DOHH2 (cell line): ENCODE measurements around the gene CFAP74.
"Not testable (repeated sequence)": the region's sequence is repeated elsewhere in the genome, so short reads cannot be mapped to it uniquely, and the experiment has no call there.

Experiments used
- H3F3A ChIP-seq: fragments of 200-600 bp; sonication (generic), shearing (Covaris generic); 2 replicates; pipeline ENCODE4 v1.6.0; 2016; ENCODE audit warnings: antibody characterized with exemption, mild to moderate bottlenecking; ENCODE audit not compliant: control insufficient read depth, insufficient read depth
- H3K27ac ChIP-seq: fragments of 200-600 bp; sonication (generic); 2 replicates; pipeline ENCODE4 v1.5.1; 2014; ENCODE audit warnings: low read depth, mild to moderate bottlenecking, low read length, moderate library complexity
- H3K27me3 ChIP-seq: fragments of 200-600 bp; sonication (generic); 2 replicates; pipeline ENCODE4 v1.6.1; 2014; ENCODE audit warnings: mild to moderate bottlenecking, low read length, mixed read lengths; ENCODE audit not compliant: control insufficient read depth
- H3K36me3 ChIP-seq: fragments of 200-600 bp; sonication (generic); 2 replicates; pipeline ENCODE4 v1.6.1; 2014; ENCODE audit warnings: mild to moderate bottlenecking, low read length, moderate library complexity, mixed read lengths; ENCODE audit not compliant: control insufficient read depth
- H3K4me1 ChIP-seq: fragments of 200-600 bp; sonication (generic); 2 replicates; pipeline ENCODE4 v1.6.1; 2014; ENCODE audit warnings: mild to moderate bottlenecking, low read length, mixed read lengths; ENCODE audit not compliant: control insufficient read depth
- H3K4me2 ChIP-seq: fragments of 200-600 bp; sonication (generic); 2 replicates; pipeline ENCODE4 v1.6.0; 2014; ENCODE audit warnings: mild to moderate bottlenecking, low read length, moderate library complexity
- H3K4me3 ChIP-seq: fragments of 200-600 bp; sonication (generic); 2 replicates; pipeline ENCODE4 v1.5.1; 2014; ENCODE audit warnings: mild to moderate bottlenecking, low read length, mixed read lengths
- H3K79me2 ChIP-seq: fragments of 200-600 bp; sonication (generic); 2 replicates; pipeline ENCODE4 v1.6.1; 2014; ENCODE audit warnings: mild to moderate bottlenecking, low read length, mixed read lengths; ENCODE audit not compliant: control insufficient read depth
- H3K9me2 ChIP-seq: fragments of 200-600 bp; sonication (generic); replicated peaks from 2 replicates; pipeline ENCODE4 v1.6.1; 2014; ENCODE audit warnings: mild to moderate bottlenecking, low read length, mixed read lengths; ENCODE audit not compliant: control insufficient read depth
- H3K9me3 ChIP-seq: fragments of 200-600 bp; sonication (generic); 2 replicates; pipeline ENCODE4 v1.6.1; 2014; ENCODE audit warnings: antibody characterized with exemption, low read length, mixed read lengths; ENCODE audit not compliant: control insufficient read depth, insufficient read depth
- H4K20me1 ChIP-seq: fragments of 200-600 bp; sonication (generic); 2 replicates; pipeline ENCODE4 v1.6.0; 2014; ENCODE audit warnings: low read depth, mild to moderate bottlenecking, antibody characterized with exemption, low read length, moderate library complexity; ENCODE audit not compliant: control insufficient read depth, insufficient read depth
- EZH2phosphoT487 ChIP-seq: fragments of 200-600 bp; sonication (generic); IDR thresholded peaks from 2 replicates; pipeline ENCODE4 v1.6.1; 2017; ENCODE audit warnings: borderline replicate concordance, mild to moderate bottlenecking, antibody characterized with exemption, low read length, moderate library complexity, mixed read lengths
- TF ChIP-seq, protein P1 (sequence below): fragments of 200-600 bp; sonication (generic); IDR thresholded peaks from one replicate; pipeline ENCODE4 v1.5.1; 2014; ENCODE audit warnings: antibody characterized with exemption, mild to moderate bottlenecking, low read depth, low read length; ENCODE audit not compliant: poor library complexity, severe bottlenecking

CFAP74 gene

DNA sequence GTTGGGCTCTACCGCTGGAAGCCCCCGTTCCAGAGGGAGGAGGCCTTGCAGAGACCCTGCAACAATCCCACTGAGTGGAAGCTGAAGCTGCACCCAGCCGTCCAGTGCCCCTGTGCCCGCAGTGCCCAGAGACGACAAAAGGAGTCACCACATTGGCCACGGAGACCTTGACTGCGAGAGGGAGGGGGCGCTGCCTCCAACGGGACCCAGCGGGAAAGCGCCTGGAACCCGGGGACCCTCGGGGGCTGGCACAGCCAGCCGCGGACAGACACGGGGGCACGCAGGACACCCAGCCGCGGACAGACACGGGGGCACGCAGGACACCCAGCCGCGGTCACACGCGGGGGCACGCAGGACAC, 22.5 kb downstream of the CFAP74 start:
- no peak overlapping the region for H3K4me2 ChIP-seq
- H3K27ac ChIP-seq, result no peak overlapping the region
- H3K9me2 ChIP-seq, result no peaks in the 10 kb centered on the region
- no peaks in the 10 kb centered on the region for H3K4me1 ChIP-seq
- TF ChIP-seq, protein P1, sequence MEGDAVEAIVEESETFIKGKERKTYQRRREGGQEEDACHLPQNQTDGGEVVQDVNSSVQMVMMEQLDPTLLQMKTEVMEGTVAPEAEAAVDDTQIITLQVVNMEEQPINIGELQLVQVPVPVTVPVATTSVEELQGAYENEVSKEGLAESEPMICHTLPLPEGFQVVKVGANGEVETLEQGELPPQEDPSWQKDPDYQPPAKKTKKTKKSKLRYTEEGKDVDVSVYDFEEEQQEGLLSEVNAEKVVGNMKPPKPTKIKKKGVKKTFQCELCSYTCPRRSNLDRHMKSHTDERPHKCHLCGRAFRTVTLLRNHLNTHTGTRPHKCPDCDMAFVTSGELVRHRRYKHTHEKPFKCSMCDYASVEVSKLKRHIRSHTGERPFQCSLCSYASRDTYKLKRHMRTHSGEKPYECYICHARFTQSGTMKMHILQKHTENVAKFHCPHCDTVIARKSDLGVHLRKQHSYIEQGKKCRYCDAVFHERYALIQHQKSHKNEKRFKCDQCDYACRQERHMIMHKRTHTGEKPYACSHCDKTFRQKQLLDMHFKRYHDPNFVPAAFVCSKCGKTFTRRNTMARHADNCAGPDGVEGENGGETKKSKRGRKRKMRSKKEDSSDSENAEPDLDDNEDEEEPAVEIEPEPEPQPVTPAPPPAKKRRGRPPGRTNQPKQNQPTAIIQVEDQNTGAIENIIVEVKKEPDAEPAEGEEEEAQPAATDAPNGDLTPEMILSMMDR, result no peak
- TF ChIP-seq EZH2phosphoT487, result no peak
- no peaks in the 10 kb centered on the region for H3K36me3 ChIP-seq
- no peaks in the 10 kb centered on the region for H4K20me1 ChIP-seq
- H3F3A ChIP-seq, result no peaks in the 10 kb centered on the region
- peaks cover 22% of the 10 kb centered on the region; the same call in 1 of the 2 replicates for H3K9me3 ChIP-seq
- no peaks in the 10 kb centered on the region for H3K79me2 ChIP-seq
- H3K4me3 ChIP-seq, result no peak overlapping the region
- H3K27me3 ChIP-seq, result no peaks in the 10 kb centered on the region

DNA sequence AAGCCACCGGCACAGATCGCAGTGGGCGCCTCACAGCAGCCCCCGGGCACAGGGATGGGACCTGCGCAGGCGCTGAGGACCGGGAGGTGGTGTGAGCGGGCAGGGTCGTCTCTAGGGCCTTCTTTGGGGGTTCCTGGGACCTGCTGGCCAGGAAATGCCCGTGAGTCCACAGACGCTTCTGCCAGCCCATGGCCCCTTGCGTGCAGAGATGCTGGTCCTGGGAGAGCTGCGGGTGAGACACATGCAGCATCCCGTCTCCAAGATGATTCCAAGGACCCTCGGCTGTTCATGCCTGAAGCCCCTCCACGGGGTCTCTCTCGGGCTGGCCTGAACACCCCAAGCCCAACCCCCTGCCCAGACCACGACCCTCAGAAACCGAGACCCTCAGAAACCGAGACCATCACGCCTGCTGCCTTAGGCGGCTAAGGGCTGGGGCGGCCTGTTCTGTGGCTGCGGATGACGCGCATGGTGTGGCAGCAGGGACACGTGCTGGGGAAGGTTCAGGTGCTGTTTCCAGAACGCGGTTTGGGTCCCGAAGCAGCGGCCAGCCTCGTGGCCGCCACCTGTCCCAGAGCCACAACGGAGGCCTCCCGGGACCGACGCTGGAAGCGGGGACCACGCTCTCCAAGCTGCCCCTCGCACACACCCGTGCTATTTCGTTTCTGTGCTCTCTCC, 23.0 kb downstream of the CFAP74 start:
- H3K27ac ChIP-seq, result no peak overlapping the region
- H3K4me3 ChIP-seq, result no peak overlapping the region
- TF ChIP-seq, protein P1, result no peak
- no peak for TF ChIP-seq EZH2phosphoT487
- H3K9me3 ChIP-seq, result peaks cover 22% of the 10 kb centered on the region; the same call in 1 of the 2 replicates
- H3K4me1 ChIP-seq, result no peaks in the 10 kb centered on the region
- H3K27me3 ChIP-seq, result no peaks in the 10 kb centered on the region
- no peaks in the 10 kb centered on the region for H3F3A ChIP-seq
- no peaks in the 10 kb centered on the region for H4K20me1 ChIP-seq
- H3K9me2 ChIP-seq, result no peaks in the 10 kb centered on the region
- H3K36me3 ChIP-seq, result no peaks in the 10 kb centered on the region
- H3K4me2 ChIP-seq, result no peak overlapping the region
- no peaks in the 10 kb centered on the region for H3K79me2 ChIP-seq

GRCh38 chr1:1979482-1980165, 24.0 kb downstream of the CFAP74 start:
- Histone ChIP-seq H4K20me1 (no peaks in the 10 kb centered on the region), H3K79me2 (no peaks in the 10 kb centered on the region), H3K36me3 (no peaks in the 10 kb centered on the region), H3K9me2 (no peaks in the 10 kb centered on the region), H3K27ac (no peak overlapping the region), H3K9me3 (peaks cover 22% of the 10 kb centered on the region; the same call in 1 of the 2 replicates), H3K4me2 (no peak overlapping the region), H3K4me1 (no peaks in the 10 kb centered on the region), H3K27me3 (no peaks in the 10 kb centered on the region), H3K4me3 (no peak overlapping the region), H3F3A (no peaks in the 10 kb centered on the region)
- TF ChIP-seq, protein P1, result no peak
- no peak for TF ChIP-seq EZH2phosphoT487

GRCh38 chr1:1978690-1979481, 24.7 kb downstream of the CFAP74 start:
- not testable (repeated sequence) for H3K4me1 ChIP-seq, H3K9me2 ChIP-seq, H3K4me2 ChIP-seq, H3K4me3 ChIP-seq, H3F3A ChIP-seq, H4K20me1 ChIP-seq, H3K27me3 ChIP-seq, H3K36me3 ChIP-seq, H3K79me2 ChIP-seq, H3K27ac ChIP-seq
- peaks cover 22% of the 10 kb centered on the region; the same call in 1 of the 2 replicates for H3K9me3 ChIP-seq
